Smooth muscle cell (in vitro differentiated cells): ENCODE measurements around the gene SFXN3. TPM values are rescaled to one million over a fixed set of nuclear protein-coding genes. Genes with fewer than 3 reads are reported as not detected.

Experiments
- DNase-seq: peaks from one replicate; lab custom pipeline; 2025; ENCODE audit not compliant: unreplicated experiment; lab: John Stamatoyannopoulos, UW
- H2AFZ ChIP-seq: fragments of 200-600 bp; sonication (generic); 2 replicates; pipeline ENCODE4 v1.6.0; 2016; ENCODE audit warnings: antibody characterized with exemption, low read depth, mild to moderate bottlenecking
- H3F3A ChIP-seq: fragments of 200-600 bp; sonication (generic); 2 replicates; pipeline ENCODE4 v1.6.0; 2017; ENCODE audit warnings: antibody characterized with exemption, low read depth
- H3K27ac ChIP-seq: fragments of 200-600 bp; sonication (generic); 2 replicates; pipeline ENCODE4 v1.5.1; 2016; ENCODE audit warnings: low read depth, mild to moderate bottlenecking
- H3K27me3 ChIP-seq: fragments of 200-600 bp; sonication (generic); 2 replicates; pipeline ENCODE4 v1.6.1; 2016; ENCODE audit warnings: low read depth, mild to moderate bottlenecking
- H3K36me3 ChIP-seq: fragments of 200-600 bp; sonication (generic); 2 replicates; pipeline ENCODE4 v1.5.1; 2016; ENCODE audit warnings: low read depth
- H3K4me1 ChIP-seq: fragments of 200-600 bp; sonication (generic); 2 replicates; pipeline ENCODE4 v1.5.1; 2016; ENCODE audit warnings: low read depth
- H3K4me2 ChIP-seq: fragments of 200-600 bp; sonication (generic); 2 replicates; pipeline ENCODE4 v1.6.0; 2016; ENCODE audit warnings: mild to moderate bottlenecking
- H3K4me3 ChIP-seq: fragments of 200-600 bp; sonication (generic); 2 replicates; pipeline ENCODE4 v1.5.1; 2016; ENCODE audit warnings: mild to moderate bottlenecking
- H3K79me2 ChIP-seq: fragments of 200-600 bp; sonication (generic); 2 replicates; pipeline ENCODE4 v1.6.0; 2016; ENCODE audit warnings: low read depth, mild to moderate bottlenecking
- H3K9ac ChIP-seq: fragments of 200-600 bp; sonication (generic); 2 replicates; pipeline ENCODE4 v1.6.0; 2016; ENCODE audit warnings: low read depth
- H3K9me3 ChIP-seq: fragments of 200-600 bp; sonication (generic); replicated peaks from 2 replicates; pipeline ENCODE4 v1.5.1; 2016; ENCODE audit warnings: low read depth
- H4K20me1 ChIP-seq: fragments of 200-600 bp; sonication (generic); 2 replicates; pipeline ENCODE4 v1.6.0; 2016; ENCODE audit warnings: low read depth
- CTCF ChIP-seq: fragments of 200-600 bp; sonication (generic); IDR thresholded peaks from 2 replicates; pipeline ENCODE4 v1.5.1; 2017; ENCODE audit warnings: borderline replicate concordance, mild to moderate bottlenecking, antibody characterized with exemption; ENCODE audit not compliant: insufficient read depth, poor library complexity, severe bottlenecking
- WGBS: methylation state at CpG from one replicate; pipeline ENCODE4 v1.1.7; 2016; ENCODE audit warnings: low lambda C conversion rate; 5-methylcytosine and 5-hydroxymethylcytosine counted together
- polyA plus RNA-seq: library from polyadenylated mRNA; unstranded; fragments of >200 nt; fragmentation: Nextera tagmentation; extraction: Ambion mirVana; gene quantifications from 2 replicates; pipeline ENCODE4 v1.2.1, GENCODE V29; 2016
- total RNA-seq: library from RNA; depleted of rRNA; stranded (reverse); fragments of >200 nt; gene quantifications from 2 replicates; pipeline ENCODE4 v1.2.3, GENCODE V29; 2014

The SFXN3 gene
- total and polyA plus RNA-seq, 2 experiments from 2014 or later = 79.1 to 92.1 TPM

DNA sequence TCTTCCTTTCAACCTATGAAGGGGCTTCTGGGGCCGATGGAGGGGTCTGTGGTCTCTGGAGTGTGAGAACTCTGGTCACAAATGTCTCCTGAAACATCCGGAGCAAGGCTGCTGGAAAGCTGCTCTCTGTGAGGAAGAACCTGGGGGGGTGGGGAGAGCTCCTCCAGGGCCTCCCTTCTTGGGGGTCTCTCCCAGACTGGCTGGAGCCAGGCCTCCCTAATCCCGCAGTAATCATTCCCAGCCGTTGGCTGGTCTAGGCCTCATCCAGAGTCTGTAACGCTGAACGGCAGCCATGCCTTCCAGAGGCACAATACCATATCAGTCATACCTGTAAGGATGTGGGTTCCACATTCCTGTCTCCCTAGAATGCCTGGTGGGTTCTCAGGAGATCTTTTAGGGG lies 35.9 kb upstream of the SFXN3 start:
- no peak for TF ChIP-seq CTCF
- Histone ChIP-seq H2AFZ (no peak overlapping the region), H3K4me3 (no peak overlapping the region), H3K79me2 (peaks cover 4% of the 10 kb centered on the region), H4K20me1 (no peaks in the 10 kb centered on the region), H3F3A (peaks cover 28% of the 10 kb centered on the region), H3K4me1 (peaks cover 12% of the 10 kb centered on the region), H3K27me3 (no peaks in the 10 kb centered on the region), H3K9me3 (no peaks in the 10 kb centered on the region), H3K9ac (no peak overlapping the region), H3K4me2 (no peak overlapping the region), H3K27ac (peak overlapping the region; percentile 42), H3K36me3 (no peaks in the 10 kb centered on the region)
- WGBS = 30% methylated on average over 5 of the region's 6 CpGs
- DNase-seq = no peak

DNA sequence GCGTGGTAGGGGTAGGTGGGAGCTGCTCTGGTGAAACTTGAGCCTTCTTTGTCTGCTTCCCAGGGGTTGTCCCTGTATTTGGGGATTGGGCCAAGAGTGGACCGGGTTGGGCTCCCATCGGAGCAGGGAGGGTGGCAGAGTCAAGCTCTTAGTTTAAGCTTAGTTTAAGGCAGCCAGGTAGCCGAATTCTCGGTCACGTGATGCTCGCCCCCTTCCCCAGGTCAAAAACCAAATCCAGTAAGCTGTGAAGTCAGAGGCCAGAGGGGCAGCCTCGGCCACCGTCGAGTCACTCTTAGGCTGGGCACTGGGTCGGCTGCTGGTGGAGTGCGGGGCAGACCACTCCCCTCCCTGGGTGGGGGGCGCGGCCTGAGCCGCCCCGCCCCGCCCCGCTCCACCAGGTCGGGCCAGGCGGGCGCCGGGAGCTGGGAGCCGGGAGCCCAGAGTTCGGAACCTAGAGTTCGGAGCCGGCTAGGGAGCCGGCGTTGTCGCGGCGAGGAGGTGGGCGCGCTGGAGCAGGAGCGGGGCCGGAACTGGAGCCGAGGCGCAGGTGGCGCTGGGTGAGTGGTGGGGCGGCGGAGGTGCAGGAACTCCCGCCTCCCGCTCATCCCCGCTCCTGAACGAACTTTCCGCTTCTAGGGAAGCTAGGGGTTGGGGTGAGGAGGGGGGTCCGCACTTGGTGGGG lies 34.2 kb upstream of the SFXN3 start:
- peaks cover 5% of the 10 kb centered on the region for H4K20me1 ChIP-seq
- TF ChIP-seq CTCF = peak; percentile 0
- H3K4me3 ChIP-seq = peak overlapping the region; percentile 81
- no peaks in the 10 kb centered on the region for H3K27me3 ChIP-seq
- peaks cover 25% of the 10 kb centered on the region for H3K4me1 ChIP-seq
- no peaks in the 10 kb centered on the region for H3K36me3 ChIP-seq
- peaks cover 20% of the 10 kb centered on the region for H3K79me2 ChIP-seq
- no peak for DNase-seq
- 8% methylated on average over 34 of the region's 46 CpGs for WGBS
- H2AFZ ChIP-seq = peak overlapping the region; percentile 92
- peak overlapping the region; percentile 93 for H3K4me2 ChIP-seq
- no peak overlapping the region for H3K27ac ChIP-seq
- H3K9ac ChIP-seq = peak overlapping the region; percentile 23
- H3F3A ChIP-seq = peaks cover 28% of the 10 kb centered on the region
- H3K9me3 ChIP-seq = no peaks in the 10 kb centered on the region

- Histone ChIP-seq H3K27me3 (no peaks in the 10 kb centered on the region), H3K36me3 (no peaks in the 10 kb centered on the region), H2AFZ (peak overlapping the region; percentile 92), H3K9ac (peak overlapping the region; percentile 98), H3K4me1 (peaks cover 27% of the 10 kb centered on the region), H3K79me2 (peaks cover 28% of the 10 kb centered on the region), H4K20me1 (peaks cover 12% of the 10 kb centered on the region), H3F3A (peaks cover 28% of the 10 kb centered on the region), H3K9me3 (no peaks in the 10 kb centered on the region), H3K27ac (peak overlapping the region; percentile 97), H3K4me2 (peak overlapping the region; percentile 93), H3K4me3 (peak overlapping the region; percentile 81)
- WGBS = 1% methylated on average over 62 of the region's 66 CpGs
- TF ChIP-seq CTCF = peak; percentile 91
- DNase-seq = peak; percentile 70
Measured at GRCh38 chr10:100997360-100998182, 33.5 kb upstream of the SFXN3 start.
